GM04503 (cell line): Measurements from ENCODE around the gene ADAMTS4.

Experiments used
- DNase-seq: peaks from one replicate; pipeline ENCODE4 v3.0.0-alpha.2; 2012; ENCODE audit warnings: low read depth

ADAMTS4 gene

GRCh38 chr1:161145832-161146231 lies 53.0 kb downstream of the ADAMTS4 start:
- no peak for DNase-seq

- DNase-seq = no peak
Measured at GRCh38 chr1:161140755-161141400, 58.0 kb downstream of the ADAMTS4 start.

- no peak for DNase-seq
Measured at GRCh38 chr1:161139766-161140165, 59.1 kb downstream of the ADAMTS4 start.

- no peak for DNase-seq
Measured at GRCh38 chr1:161138431-161138830, 60.4 kb downstream of the ADAMTS4 start.

- DNase-seq = no peak
Measured at GRCh38 chr1:161137881-161138280, 61.0 kb downstream of the ADAMTS4 start.
